HG03025 (cell line): Measurements from ENCODE around the gene NR2C2.

Experiments used
- ATAC-seq: cut with Tn5 transposase; IDR thresholded peaks from one replicate; pipeline ENCODE4 v1.9.1; 2021; ENCODE audit warnings: mild to moderate bottlenecking, moderate library complexity; ENCODE audit not compliant: unreplicated experiment, low FRiP score

Gene NR2C2

GRCh38 chr3:14921034-14921616 lies 26.3 kb upstream of the NR2C2 start:
- ATAC-seq = no peak

- no peak for ATAC-seq
Measured at GRCh38 chr3:14921811-14922705, 25.3 kb upstream of the NR2C2 start.

- ATAC-seq = no peak
Measured at GRCh38 chr3:14922863-14923262, 24.5 kb upstream of the NR2C2 start.

- no peak for ATAC-seq
Measured at GRCh38 chr3:14923476-14923875, 23.9 kb upstream of the NR2C2 start.

- no peak for ATAC-seq
Measured at GRCh38 chr3:14925729-14926591, 21.4 kb upstream of the NR2C2 start.

GRCh38 chr3:14926592-14926991 lies 20.8 kb upstream of the NR2C2 start:
- no peak for ATAC-seq

GRCh38 chr3:14927308-14927707 lies 20.1 kb upstream of the NR2C2 start:
- ATAC-seq = no peak

- ATAC-seq = no peak
Measured at GRCh38 chr3:14929310-14930074, 17.9 kb upstream of the NR2C2 start.

- no peak for ATAC-seq
Measured at GRCh38 chr3:14933820-14934425, 13.5 kb upstream of the NR2C2 start.

GRCh38 chr3:14935592-14936345 lies 11.6 kb upstream of the NR2C2 start:
- ATAC-seq = no peak

GRCh38 chr3:14938954-14939353 lies 8.4 kb upstream of the NR2C2 start:
- ATAC-seq = no peak

GRCh38 chr3:14941871-14942270 lies 5.5 kb upstream of the NR2C2 start:
- ATAC-seq = no peak

GRCh38 chr3:14943042-14943441 lies 4.3 kb upstream of the NR2C2 start:
- ATAC-seq = no peak

GRCh38 chr3:14946236-14946635 lies 1.1 kb upstream of the NR2C2 start:
- no peak for ATAC-seq

- no peak for ATAC-seq
Measured at GRCh38 chr3:14946739-14947099, 664 bp upstream of the NR2C2 start.

- ATAC-seq = peak; percentile 89
Measured at GRCh38 chr3:14947886-14948608, 664 bp downstream of the NR2C2 start.

GRCh38 chr3:14948609-14949038 lies 1.2 kb downstream of the NR2C2 start:
- ATAC-seq = no peak

- ATAC-seq = no peak
Measured at GRCh38 chr3:14949126-14949525, 1.7 kb downstream of the NR2C2 start.

- ATAC-seq = no peak
Measured at GRCh38 chr3:14950274-14950673, 2.9 kb downstream of the NR2C2 start.
